ENCODE results near the gene PLSCR2.

The PLSCR2 gene

GRCh38 chr3:146469150-146470017, at the start of gene PLSCR2:
PLSCR2 (minus strand) TSS chr3:146469561; CDS start chr3:146459904, 9,657 bp downstream.
- TF ChIP-seq MAX (IDR thresholded peaks at IDR 0.05) (no peak), EP300 (IDR thresholded peaks at IDR 0.05; ENCODE audit: borderline replicate concordance) (no peak), EGR1 (IDR thresholded peaks at IDR 0.05) (no peak), NFIC (IDR thresholded peaks at IDR 0.05) (no peak)

GRCh38 chr3:146517684-146518435, 48.5 kb upstream of the PLSCR2 start:
- TF ChIP-seq REST (IDR thresholded peaks at IDR 0.05; ENCODE audit: low read depth) (no peak), TAF1 (IDR thresholded peaks at IDR 0.05; ENCODE audit: low read depth) (no peak), NFIC (IDR thresholded peaks at IDR 0.05) (no peak), CEBPB (IDR thresholded peaks at IDR 0.05) (no peak), YY1 (IDR thresholded peaks at IDR 0.05; ENCODE audit: low read depth) (no peak), FOXM1 (IDR thresholded peaks at IDR 0.05; ENCODE audit: borderline replicate concordance, low read depth) (no peak), USF1 (IDR thresholded peaks at IDR 0.05) (no peak), TEAD4 (IDR thresholded peaks at IDR 0.05) (no peak), RAD21 (IDR thresholded peaks at IDR 0.05; ENCODE audit: low read depth) (no peak), ZBTB7A (IDR thresholded peaks at IDR 0.05; ENCODE audit: low read depth) (no peak), TCF12 (IDR thresholded peaks at IDR 0.05; ENCODE audit: low read depth) (no peak), CREB1 (IDR thresholded peaks at IDR 0.05; ENCODE audit: low read depth) (no peak), MAX (IDR thresholded peaks at IDR 0.05) (no peak), EGR1 (IDR thresholded peaks at IDR 0.05) (no peak), EP300 (IDR thresholded peaks at IDR 0.05; ENCODE audit: borderline replicate concordance) (no peak)

GRCh38 chr3:146513386-146514051, 44.2 kb upstream of the PLSCR2 start:
- TF ChIP-seq CREB1 (IDR thresholded peaks at IDR 0.05; ENCODE audit: low read depth): no peak
- no peak for TF ChIP-seq YY1 (IDR thresholded peaks at IDR 0.05; ENCODE audit: low read depth)
- TF ChIP-seq TCF12 (IDR thresholded peaks at IDR 0.05; ENCODE audit: low read depth): no peak
- TF ChIP-seq USF1 (IDR thresholded peaks at IDR 0.05): no peak
- TF ChIP-seq RAD21 (IDR thresholded peaks at IDR 0.05; ENCODE audit: low read depth): no peak
- no peak for TF ChIP-seq TEAD4 (IDR thresholded peaks at IDR 0.05)
- no peak for TF ChIP-seq NFIC (IDR thresholded peaks at IDR 0.05)
- TF ChIP-seq REST (IDR thresholded peaks at IDR 0.05; ENCODE audit: low read depth): no peak
- no peak for TF ChIP-seq MAX (IDR thresholded peaks at IDR 0.05)
- TF ChIP-seq ZBTB7A (IDR thresholded peaks at IDR 0.05; ENCODE audit: low read depth): no peak
- TF ChIP-seq TAF1 (IDR thresholded peaks at IDR 0.05; ENCODE audit: low read depth): no peak
- TF ChIP-seq EGR1 (IDR thresholded peaks at IDR 0.05): no peak
- no peak for TF ChIP-seq FOXM1 (IDR thresholded peaks at IDR 0.05; ENCODE audit: borderline replicate concordance, low read depth)
- TF ChIP-seq CEBPB (IDR thresholded peaks at IDR 0.05): no peak
- no peak for TF ChIP-seq EP300 (IDR thresholded peaks at IDR 0.05; ENCODE audit: borderline replicate concordance)

GRCh38 chr3:146511402-146512134, 42.2 kb upstream of the PLSCR2 start:
- TF ChIP-seq ZBTB7A (IDR thresholded peaks at IDR 0.05; ENCODE audit: low read depth) (no peak), NFIC (IDR thresholded peaks at IDR 0.05) (no peak), TEAD4 (IDR thresholded peaks at IDR 0.05) (no peak), REST (IDR thresholded peaks at IDR 0.05; ENCODE audit: low read depth) (no peak), USF1 (IDR thresholded peaks at IDR 0.05) (no peak), YY1 (IDR thresholded peaks at IDR 0.05; ENCODE audit: low read depth) (no peak), CREB1 (IDR thresholded peaks at IDR 0.05; ENCODE audit: low read depth) (no peak), TAF1 (IDR thresholded peaks at IDR 0.05; ENCODE audit: low read depth) (no peak), EP300 (IDR thresholded peaks at IDR 0.05; ENCODE audit: borderline replicate concordance) (no peak), EGR1 (IDR thresholded peaks at IDR 0.05) (no peak), TCF12 (IDR thresholded peaks at IDR 0.05; ENCODE audit: low read depth) (no peak), FOXM1 (IDR thresholded peaks at IDR 0.05; ENCODE audit: borderline replicate concordance, low read depth) (no peak)
